ENCODE measurements around the gene URM1.
"Not testable (repeated sequence)": the region's sequence is repeated elsewhere in the genome, so short reads cannot be mapped to it uniquely, and the experiment has no call there.

URM1 gene

DNA sequence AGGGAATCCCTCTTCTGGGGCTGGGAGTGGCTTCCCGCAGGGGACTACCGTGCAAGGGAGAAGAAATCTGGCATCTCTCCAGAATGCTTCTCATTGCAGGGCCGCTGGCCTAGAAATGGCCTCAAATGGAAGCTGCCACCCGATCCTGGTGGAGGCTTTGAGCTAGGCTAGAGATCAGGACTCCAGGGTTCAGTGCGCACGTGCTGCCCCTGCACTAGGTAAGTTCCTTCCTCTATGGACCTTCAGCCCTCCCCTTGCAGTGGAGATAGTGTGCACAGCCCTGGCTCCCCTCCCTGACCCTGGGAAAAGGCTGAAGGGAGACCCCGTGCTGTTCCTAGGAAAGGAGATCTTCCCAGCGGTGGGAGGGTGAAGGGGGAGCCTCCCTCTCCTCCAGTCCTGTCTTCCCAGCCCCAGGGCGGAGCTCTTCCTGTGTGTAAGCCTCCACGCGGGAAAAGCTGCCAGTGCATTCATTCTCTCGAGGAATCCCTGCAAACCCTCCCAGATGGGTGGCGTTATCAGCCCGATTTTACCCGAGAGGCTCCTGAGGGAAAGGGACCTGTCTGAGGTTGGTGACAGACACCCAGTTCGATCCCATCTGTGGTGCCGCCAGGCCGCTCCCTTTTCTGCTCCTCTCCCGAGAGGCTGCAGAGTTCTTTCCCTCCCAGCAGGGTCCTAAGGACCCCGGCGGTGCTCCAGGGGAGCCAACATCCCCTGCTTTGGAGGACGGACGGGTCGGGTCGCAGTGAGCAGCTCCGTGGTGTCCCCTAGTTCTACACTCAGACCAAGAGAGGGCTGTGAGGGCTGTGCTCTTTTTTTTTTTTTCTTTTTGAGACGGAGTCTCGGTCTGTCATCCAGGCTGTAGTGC, 48.1 kb downstream of the URM1 start:
- TF ChIP-seq, protein P1, sequence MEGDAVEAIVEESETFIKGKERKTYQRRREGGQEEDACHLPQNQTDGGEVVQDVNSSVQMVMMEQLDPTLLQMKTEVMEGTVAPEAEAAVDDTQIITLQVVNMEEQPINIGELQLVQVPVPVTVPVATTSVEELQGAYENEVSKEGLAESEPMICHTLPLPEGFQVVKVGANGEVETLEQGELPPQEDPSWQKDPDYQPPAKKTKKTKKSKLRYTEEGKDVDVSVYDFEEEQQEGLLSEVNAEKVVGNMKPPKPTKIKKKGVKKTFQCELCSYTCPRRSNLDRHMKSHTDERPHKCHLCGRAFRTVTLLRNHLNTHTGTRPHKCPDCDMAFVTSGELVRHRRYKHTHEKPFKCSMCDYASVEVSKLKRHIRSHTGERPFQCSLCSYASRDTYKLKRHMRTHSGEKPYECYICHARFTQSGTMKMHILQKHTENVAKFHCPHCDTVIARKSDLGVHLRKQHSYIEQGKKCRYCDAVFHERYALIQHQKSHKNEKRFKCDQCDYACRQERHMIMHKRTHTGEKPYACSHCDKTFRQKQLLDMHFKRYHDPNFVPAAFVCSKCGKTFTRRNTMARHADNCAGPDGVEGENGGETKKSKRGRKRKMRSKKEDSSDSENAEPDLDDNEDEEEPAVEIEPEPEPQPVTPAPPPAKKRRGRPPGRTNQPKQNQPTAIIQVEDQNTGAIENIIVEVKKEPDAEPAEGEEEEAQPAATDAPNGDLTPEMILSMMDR (IDR thresholded peaks at IDR 0.05; ENCODE audit: low read depth, low read length): no peak
- TF ChIP-seq, protein P2, sequence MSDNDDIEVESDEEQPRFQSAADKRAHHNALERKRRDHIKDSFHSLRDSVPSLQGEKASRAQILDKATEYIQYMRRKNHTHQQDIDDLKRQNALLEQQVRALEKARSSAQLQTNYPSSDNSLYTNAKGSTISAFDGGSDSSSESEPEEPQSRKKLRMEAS (IDR thresholded peaks at IDR 0.05; ENCODE audit: low read depth, low read length): no peak
- TF ChIP-seq POLR2A (IDR thresholded peaks at IDR 0.05; ENCODE audit: extremely low read depth, insufficient read length): no peak
- no peak overlapping the region for H3K4me3 ChIP-seq (ENCODE audit: low read depth, low read length)
- no peak for DNase-seq (ENCODE audit: low read depth)

DNA sequence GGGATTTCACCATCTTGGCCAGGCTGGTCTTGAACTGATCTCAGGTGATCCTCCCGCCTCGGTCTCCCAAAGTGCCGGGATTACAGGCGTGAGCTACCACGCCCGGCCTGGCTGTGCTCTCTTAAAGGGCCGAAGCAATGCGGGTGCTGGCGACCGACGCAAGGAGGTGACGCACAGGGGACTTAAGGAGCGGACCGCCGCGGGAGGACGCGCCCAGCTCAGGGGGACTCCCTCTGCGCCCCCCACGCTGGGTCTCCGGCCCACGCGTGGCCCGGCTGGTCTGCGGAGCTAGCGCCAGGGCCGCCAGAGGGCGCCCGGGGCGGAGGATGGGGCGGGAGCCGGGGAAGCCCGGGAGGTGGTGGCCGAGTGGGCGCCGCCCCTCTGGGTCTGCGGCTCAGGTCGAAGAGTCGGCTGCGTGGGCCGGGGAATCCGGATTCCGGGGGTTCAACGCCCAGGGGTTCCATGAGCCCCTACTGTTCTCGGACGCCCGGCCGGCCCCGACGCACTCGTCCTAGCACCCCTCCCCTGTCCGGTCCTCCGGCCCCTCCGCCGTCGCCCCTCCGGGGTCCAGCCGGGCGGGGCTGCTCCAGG, 49.0 kb downstream of the URM1 start:
- peak overlapping the region; percentile 40 for H3K4me3 ChIP-seq (ENCODE audit: low read depth, low read length)
- DNase-seq (ENCODE audit: low read depth): peak; percentile 76
- TF ChIP-seq, protein P2 (IDR thresholded peaks at IDR 0.05; ENCODE audit: low read depth, low read length): peak; percentile 23; the same call in 1 of the 2 replicates
- TF ChIP-seq MYC (IDR thresholded peaks at IDR 0.05; ENCODE audit: low read depth, low read length) (peak; percentile 29; the same call in 1 of the 2 replicates), POLR2A (IDR thresholded peaks at IDR 0.05; ENCODE audit: extremely low read depth, insufficient read length) (peak; percentile 10)
- TF ChIP-seq, protein P1 (IDR thresholded peaks at IDR 0.05; ENCODE audit: low read depth, low read length): peak; percentile 62

DNA sequence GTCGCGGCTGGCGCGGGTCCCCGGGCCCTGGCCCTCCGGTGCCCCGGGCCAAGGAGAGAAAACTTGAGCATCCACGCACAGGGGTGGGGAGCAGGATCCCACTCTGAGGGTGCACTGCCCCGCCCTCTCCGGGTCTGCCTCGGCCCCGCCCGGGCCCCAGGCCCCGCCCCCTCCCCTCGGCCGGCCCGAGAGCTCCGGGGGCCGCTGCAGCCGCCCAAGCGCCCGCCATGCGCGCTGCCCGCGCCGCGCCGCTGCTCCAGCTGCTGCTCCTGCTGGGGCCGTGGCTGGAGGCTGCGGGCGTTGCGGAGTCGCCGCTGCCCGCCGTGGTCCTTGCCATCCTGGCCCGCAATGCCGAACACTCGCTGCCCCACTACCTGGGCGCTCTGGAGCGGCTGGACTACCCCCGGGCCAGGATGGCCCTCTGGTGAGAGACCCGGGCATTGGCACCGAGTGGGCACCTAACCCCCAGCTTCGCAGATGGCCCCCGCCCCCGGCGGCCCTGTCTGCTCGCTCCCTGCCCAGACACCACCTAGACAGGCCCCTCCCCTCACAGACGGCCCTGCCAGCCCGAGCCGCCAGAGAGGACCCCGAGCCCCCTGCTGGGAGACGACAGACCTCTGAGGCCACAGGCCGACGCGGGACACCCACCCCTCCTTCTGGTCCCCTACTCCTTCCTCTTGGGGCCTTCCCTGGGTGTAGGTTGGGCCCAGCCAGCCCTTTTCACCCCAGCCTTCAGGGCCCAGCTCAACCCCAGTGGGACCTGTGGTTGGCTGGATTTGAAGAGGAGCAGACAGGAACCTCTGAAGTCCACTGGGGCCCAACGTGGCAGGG, 49.7 kb downstream of the URM1 start, which contains the start of gene CERCAM:
CERCAM (plus strand) TSS at position 207 of the 831 bp plus-strand sequence; CDS start at position 228, 21 bp downstream.
- DNase-seq (ENCODE audit: low read depth): peak; percentile 87
- TF ChIP-seq, protein P2 (IDR thresholded peaks at IDR 0.05; ENCODE audit: low read depth, low read length): no peak
- TF ChIP-seq POLR2A (IDR thresholded peaks at IDR 0.05; ENCODE audit: extremely low read depth, insufficient read length) (peak; percentile 52), MYC (IDR thresholded peaks at IDR 0.05; ENCODE audit: low read depth, low read length) (peak; percentile 26; the same call in 1 of the 2 replicates)
- TF ChIP-seq, protein P1 (IDR thresholded peaks at IDR 0.05; ENCODE audit: low read depth, low read length): no peak
- H3K4me3 ChIP-seq (ENCODE audit: low read depth, low read length): peak within 1 kb of the TSS; percentile 71

DNA sequence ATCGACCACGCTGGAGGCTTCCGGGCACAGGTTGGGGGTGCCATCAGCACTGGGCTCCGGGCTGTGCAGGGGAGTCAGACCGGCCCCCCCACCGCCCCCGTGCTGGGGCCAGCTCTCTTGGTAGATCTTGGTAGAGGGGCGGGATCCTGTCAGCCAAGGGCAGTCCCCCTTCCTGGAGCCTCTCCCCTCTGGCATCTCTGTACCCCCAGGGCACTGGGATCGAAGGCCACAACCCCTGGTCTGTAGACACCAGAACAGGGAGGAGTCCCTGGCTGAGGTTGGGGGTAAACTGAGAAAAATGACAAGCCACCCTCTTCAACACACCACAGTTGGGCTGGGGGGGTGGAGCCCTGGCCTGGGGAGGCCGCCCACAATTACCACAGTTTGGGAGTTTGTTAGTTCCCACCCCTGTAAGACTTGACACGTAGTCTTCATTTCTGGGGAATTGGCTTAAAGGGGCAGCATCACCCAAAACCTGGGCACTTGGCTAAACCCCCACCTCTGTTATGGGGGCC, 50.4 kb downstream of the URM1 start:
- H3K4me3 ChIP-seq (ENCODE audit: low read depth, low read length): peak overlapping the region; percentile 71
- no peak; the same call in 1 of the 2 replicates for TF ChIP-seq MYC (IDR thresholded peaks at IDR 0.05; ENCODE audit: low read depth, low read length)
- TF ChIP-seq, protein P2 (IDR thresholded peaks at IDR 0.05; ENCODE audit: low read depth, low read length): peak; percentile 43; the same call in 1 of the 2 replicates
- peak; percentile 79 for DNase-seq (ENCODE audit: low read depth)

DNA sequence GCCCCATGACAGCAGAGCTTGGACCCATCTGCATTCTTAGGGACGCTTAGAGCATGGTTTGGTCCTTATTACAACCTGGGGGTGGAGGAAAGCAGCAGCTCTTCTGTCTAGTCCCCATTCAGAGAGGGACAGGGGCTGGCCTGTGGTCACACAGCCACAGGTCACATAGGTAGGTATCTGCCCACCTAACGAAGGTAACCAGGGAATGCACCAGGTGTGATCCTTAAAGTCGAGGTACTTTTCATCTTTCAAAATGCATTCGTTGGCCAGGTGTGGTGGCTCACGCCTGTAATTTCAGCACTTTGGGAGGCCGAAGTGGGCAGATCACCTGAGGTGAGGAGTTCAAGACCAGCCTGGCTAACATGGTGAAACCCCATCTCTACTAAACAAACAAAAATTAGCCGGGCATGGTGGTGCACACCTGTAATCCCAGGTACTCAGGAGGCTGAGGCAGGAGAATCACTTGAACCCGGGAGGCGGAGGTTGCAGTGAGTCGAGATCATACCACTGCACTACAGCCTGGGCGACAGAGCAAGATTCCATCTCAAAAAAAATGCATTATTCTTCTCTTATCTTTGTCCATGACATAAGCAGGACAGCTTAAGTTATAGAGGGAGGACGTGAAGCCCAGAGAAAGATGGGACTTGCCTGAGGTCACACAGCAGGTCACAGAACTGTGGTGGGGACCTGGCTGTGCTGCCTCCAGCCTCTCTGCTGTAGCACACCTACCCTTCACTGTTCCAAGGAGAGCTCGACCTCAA, 51.0 kb downstream of the URM1 start:
- H3K4me3 ChIP-seq (ENCODE audit: low read depth, low read length): peak overlapping the region; percentile 71
- not testable (repeated sequence) for DNase-seq (ENCODE audit: low read depth)

DNA sequence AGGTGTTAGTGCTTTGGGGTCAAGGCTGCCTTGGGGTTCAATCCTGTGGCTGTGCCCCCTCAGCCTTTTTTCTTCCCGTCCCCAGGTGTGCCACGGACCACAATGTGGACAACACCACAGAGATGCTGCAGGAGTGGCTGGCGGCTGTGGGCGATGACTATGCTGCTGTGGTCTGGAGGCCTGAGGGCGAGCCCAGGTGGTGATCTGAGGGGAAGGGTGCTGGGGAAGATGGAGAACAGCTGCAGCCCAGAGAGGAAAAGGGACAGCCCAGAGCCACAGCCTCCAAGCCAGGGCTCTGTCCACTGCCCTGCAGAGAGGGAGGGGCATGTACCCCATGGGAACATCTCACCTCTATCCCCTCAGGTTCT, 51.6 kb downstream of the URM1 start:
- no peak for DNase-seq (ENCODE audit: low read depth)
- TF ChIP-seq, protein P2 (IDR thresholded peaks at IDR 0.05; ENCODE audit: low read depth, low read length): no peak
- TF ChIP-seq MYC (IDR thresholded peaks at IDR 0.05; ENCODE audit: low read depth, low read length): no peak
- TF ChIP-seq, protein P1 (IDR thresholded peaks at IDR 0.05; ENCODE audit: low read depth, low read length): no peak
- TF ChIP-seq POLR2A (IDR thresholded peaks at IDR 0.05; ENCODE audit: extremely low read depth, insufficient read length): no peak
- no peak overlapping the region for H3K4me3 ChIP-seq (ENCODE audit: low read depth, low read length)

DNA sequence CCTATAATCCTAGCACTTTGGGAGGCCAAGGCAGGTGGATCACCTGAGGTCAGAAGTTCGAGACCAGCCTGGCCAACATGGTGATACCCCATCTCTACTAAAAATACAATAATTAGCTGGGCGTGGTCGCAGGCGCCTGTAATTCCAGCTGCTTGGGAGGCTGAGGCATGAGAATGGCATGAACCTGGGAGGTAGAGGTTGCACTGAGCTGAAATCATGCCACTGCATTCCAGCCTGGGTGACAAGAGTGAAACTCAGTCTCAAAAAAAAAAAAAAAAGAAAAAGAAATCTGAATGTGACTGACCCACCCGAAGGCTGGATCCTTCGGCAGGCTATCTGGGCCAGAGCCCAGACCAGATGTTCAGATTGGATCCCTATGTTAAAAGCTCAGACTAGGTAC, 52.2 kb downstream of the URM1 start:
- H3K4me3 ChIP-seq (ENCODE audit: low read depth, low read length); DNase-seq (ENCODE audit: low read depth): not testable (repeated sequence)
